Left renal pelvis (tissue), 4 donors: ENCODE measurements around the gene AFF3. TPM values are rescaled to one million over a fixed set of nuclear protein-coding genes. Genes with fewer than 3 reads are reported as not detected.
A peak's percentile ranks its signal among the peaks of the same experiment; 100 is the strongest.

ENCODE experiments used
- DNase-seq, 4 donors: peaks; one replicate each; pipeline ENCODE4 v3.0.0-alpha.2; 2013; ENCODE audit warnings: low read depth in 4 of 4, low spot score in 3 of 4
- polyA plus RNA-seq, 4 donors: library from polyadenylated mRNA; unstranded; fragments of 120-200 nt; gene quantifications; one replicate each; pipeline ENCODE4 v1.2.1, GENCODE V29; 2013; ENCODE audit not compliant: insufficient read length in 4 of 4

AFF3 gene
- polyA plus RNA-seq, 4 donors, result 19.5 to 72.9 (median 24.7) TPM

GRCh38 chr2:100045000-100045399 is 97.4 kb downstream of the AFF3 start:
- no peak for DNase-seq

GRCh38 chr2:100043891-100044255 is 98.5 kb downstream of the AFF3 start:
- DNase-seq, result no peak

DNA sequence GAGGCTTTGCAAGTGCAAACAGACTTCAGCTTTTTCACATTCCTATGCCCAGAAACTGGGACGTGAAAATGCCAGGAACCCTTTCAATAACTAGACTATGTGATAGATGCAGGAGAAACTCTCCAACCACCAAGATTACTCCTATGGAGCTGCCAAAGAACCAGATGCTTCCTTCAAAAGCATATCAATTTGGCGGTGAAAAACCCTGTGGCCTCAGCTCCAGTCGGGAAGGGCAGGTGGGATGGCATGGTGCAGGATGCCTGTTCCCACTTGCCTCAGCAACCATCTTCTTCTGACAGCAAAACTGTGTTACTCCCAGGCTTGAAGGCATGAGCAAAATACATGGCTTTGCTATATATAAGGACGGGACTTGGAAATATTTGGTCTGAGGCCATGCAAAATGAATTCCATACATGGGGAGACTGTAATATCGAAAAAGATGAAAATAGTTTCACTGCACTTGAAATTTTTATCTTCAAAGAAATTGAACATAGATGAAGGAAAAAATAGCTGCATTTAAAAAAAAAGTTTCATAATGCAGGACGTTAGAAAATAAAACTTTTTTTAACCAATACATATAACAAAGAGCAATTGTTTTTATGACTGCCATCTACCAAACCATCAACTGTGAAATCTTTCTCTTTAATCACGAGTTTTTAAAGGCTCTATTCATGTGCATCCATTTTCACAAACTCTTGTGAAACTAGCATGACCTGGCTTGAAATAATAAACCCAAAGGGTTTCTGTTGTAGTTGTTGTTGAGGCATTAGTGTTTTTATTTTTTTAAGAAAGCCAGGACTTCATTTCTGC is 99.1 kb downstream of the AFF3 start:
- DNase-seq, result no peak

DNA sequence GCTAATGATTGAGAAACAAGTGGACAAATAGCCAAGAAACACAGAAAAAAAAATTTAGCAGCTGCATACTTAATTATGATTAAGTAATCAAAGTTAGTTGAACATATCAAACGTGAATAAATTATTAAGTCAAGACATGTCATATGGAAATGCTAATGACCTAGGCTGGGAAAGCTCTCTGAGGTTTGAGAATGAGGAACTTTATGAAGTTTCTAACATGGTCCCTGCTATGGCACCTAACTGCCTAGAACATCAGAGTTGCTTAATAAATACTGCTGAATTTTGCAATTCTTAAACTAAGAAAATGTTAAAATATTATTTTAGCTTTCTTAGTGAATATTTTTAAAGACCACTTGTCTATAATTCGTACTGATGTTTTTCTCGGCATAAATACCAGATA is 99.8 kb downstream of the AFF3 start:
- no peak for DNase-seq

DNA sequence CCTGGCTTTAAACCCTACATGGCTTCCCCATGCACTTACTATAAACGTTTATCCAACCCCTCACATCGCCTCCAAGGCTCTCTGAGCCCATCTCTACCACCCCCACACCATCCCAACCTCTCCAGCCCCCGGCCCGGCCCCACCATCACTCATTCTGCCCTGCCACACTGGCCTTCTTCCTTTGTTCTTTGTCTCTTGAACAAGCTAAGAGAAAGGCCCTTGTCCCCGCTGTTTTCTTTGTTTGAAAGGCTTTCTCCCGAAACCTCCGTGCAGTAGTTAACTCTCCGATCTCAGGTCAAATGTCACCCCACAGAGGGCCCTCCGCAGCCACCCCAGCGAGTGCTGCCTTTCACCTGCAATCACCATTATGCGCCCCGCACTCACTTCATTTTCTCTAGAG is 100.4 kb downstream of the AFF3 start:
- DNase-seq, result no peak

DNA sequence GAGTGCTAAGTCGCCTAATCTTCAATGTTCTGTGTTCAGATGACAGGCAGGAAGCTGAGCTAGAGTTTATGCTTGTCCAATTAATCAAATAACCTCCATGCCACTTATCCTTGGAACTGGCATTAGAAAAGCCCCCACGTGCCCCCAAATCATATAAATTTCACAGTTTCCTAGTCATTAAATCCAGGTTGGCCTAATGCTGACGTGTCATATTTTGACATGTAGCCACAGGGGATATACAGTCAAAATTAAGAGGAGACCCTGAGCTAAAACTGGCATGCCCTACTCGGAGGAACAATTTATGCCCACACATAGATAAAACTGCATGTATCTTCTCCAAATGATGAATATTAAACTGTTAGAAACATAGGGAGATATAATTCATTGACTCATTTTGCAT is 101.0 kb downstream of the AFF3 start:
- DNase-seq, result no peak

DNA sequence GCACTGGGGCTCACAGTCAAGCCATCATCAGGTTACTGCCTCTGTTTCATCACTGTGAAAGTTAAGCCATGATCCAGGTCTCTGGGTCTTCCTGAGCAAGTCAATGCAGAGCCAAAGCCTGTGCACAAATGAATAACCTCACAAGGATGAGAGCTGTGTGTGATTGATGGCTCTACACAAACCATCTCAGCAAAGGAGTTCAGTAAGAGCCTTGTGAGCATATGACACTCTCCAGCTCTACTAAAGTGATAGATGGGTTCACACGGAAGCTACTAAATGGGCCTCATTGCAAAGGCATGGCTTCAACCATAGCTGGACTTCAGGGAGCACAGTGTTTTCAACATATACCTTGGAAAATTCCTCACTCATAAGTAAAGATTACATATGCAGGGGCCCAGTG is 101.5 kb downstream of the AFF3 start:
- no peak for DNase-seq

DNA sequence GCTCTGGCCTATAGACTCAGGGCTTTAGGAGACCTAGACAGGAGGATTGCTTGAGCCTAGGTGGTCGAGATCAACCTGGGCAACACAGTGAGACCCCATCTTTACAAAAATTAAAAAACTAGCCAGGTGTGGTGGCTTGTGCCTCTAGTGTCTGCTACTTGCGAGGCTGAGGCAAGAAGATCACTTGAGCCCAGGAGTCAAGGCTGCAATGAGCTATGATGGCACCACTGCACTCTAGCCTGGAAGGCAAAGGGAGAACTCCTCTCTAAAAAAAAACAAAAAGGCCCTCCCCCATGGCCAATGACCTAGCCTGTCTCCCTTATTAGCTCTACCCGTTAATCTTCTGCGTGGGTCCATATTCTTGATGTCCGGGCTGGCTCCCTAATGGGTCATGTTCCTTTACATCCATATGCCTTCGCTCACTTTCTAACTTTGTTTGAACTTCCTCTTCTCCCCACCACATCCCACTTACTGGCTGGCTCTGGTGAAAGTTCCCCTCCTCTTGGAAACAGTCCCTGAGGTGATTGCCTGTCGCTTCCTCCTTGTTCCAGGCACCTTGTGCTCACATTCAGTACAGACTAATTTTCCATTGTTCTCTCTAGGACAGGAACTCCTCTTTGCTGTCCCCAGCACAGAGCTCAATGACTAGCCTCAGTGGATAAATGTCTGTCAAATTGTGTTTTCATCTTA is 103.0 kb downstream of the AFF3 start:
- no peak for DNase-seq

DNA sequence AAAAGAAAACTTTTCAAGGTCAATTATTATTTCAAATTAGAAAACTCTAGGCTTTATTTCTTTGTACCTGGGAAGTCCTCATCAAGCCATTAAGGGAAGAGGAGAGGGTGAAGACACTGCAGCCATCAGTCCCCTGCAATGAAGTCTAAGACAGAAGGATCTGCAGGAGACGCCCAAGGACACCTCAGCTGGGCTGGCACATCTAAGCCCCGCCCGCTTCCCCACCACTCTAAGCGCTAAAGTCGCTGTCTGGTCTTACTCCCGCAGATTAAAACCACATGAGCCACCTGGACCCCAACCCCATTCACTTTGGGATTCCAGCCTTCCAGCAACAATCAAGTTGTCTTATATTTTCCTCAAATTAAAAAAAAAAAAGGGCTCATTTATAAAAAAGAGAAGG is 104.4 kb downstream of the AFF3 start:
- no peak for DNase-seq

DNA sequence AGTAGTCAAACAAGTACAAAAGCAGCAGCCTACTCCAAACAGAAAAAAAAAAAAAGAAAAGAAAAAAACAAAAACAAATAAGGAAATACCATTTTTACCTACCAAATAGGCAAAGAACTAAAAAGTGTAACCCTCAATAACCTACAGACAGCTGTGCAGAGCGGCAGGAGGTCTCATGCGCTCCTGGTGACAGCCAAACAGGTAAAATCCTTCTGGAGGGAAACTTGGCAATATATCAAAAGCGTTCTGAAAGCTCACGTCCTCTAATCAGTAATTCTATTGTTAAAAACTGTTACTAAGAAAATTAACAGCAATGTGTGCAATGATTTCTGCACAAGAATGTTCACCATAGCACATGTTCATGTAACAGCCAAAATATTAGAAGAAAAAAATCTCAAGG is 105.6 kb downstream of the AFF3 start:
- DNase-seq, result no peak

- no peak for DNase-seq
Measured at GRCh38 chr2:100036026-100036425, 106.4 kb downstream of the AFF3 start.

DNA sequence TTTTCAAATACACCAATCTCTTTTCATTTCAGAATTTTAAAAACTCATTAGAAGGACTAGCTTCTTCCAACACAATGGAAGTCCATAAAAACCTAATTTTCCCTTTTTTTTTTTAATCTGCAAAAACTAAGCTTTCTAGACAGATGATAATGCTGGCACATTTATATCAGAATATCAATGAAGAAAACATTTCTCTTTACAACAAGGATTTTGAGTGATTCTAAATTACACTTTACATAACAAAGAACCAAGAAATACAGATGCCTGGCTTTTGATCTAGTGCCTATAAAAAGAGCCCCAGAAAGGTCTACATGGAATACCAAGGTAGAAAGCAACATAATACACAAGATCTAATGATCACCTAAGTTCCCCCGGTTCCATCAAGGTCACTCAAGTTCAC is 108.0 kb downstream of the AFF3 start:
- no peak for DNase-seq

GRCh38 chr2:100033976-100034375 is 108.4 kb downstream of the AFF3 start:
- no peak for DNase-seq

DNA sequence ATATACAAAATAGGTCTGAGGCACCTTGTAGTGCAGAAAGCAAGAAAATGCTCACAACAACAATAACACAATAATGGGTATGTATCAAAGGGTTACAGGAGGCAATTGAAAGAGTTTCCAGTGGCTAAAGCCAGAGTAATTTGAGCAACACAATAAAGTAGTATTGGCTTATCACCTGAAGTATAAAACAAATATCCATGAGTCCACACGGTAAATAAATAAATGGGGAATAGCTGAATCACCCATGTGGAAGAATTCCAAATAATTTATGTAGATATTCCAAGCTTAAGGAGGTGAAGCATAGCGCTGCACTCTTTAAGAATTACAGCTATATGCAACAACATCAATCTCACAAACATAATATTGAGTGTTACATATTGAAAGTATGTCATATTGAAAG is 110.8 kb downstream of the AFF3 start:
- DNase-seq, result no peak

- no peak for DNase-seq
Measured at GRCh38 chr2:100029460-100029859, 112.9 kb downstream of the AFF3 start.

DNA sequence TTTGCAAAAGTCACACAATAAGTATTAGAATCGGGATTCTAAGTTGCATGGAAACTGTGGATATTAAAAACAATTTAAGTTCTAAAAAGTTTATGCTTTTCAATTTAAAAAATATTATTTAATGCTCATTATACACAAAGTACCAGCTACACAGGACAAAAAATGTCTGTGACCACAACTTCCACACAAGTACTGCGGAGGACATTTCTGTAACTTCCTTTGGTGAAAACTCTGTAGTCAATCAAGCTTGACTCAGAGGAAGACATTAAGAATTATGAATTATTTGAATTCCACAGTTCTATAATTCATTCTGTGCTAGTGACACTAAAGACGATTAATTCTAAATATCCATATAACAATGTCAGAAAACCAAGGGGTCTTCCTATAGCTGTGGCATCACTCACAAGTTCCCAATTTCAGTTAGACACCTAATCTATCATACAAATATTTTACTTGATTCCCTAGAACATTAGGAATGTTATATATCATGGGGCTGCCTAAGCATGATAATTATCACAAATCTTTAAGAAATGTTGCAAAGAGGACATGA is 120.5 kb downstream of the AFF3 start:
- DNase-seq, result no peak

GRCh38 chr2:100019499-100019898 is 122.9 kb downstream of the AFF3 start:
- DNase-seq, result no peak

GRCh38 chr2:100018341-100019193 is 123.8 kb downstream of the AFF3 start:
- no peak for DNase-seq

DNA sequence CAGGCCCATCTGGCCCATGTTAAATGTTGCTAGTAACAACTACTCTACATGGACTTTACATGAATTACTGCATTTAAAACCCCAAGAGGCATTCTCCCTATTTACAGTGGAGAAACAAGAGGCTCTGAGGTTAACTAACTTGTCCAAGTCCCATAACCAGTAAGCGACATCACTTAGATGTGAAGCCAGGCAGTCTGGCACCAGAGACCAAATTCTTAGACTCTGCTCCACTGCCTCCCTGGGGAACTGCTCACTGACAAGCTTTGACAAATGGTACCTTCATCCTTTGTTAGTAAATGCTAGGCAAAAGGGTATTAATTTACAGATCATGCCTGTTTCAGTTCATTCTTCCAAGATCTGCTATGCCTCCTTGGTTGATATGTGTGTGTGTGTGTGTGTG is 124.8 kb downstream of the AFF3 start:
- peak in 1 of 4 donors; percentile 39 for DNase-seq

- no peak for DNase-seq
Measured at GRCh38 chr2:100016756-100017155, 125.6 kb downstream of the AFF3 start.

- no peak for DNase-seq
Measured at GRCh38 chr2:100015849-100016248, 126.5 kb downstream of the AFF3 start.
